ENCODE measurements around the gene SPINDOC.

Gene SPINDOC

DNA sequence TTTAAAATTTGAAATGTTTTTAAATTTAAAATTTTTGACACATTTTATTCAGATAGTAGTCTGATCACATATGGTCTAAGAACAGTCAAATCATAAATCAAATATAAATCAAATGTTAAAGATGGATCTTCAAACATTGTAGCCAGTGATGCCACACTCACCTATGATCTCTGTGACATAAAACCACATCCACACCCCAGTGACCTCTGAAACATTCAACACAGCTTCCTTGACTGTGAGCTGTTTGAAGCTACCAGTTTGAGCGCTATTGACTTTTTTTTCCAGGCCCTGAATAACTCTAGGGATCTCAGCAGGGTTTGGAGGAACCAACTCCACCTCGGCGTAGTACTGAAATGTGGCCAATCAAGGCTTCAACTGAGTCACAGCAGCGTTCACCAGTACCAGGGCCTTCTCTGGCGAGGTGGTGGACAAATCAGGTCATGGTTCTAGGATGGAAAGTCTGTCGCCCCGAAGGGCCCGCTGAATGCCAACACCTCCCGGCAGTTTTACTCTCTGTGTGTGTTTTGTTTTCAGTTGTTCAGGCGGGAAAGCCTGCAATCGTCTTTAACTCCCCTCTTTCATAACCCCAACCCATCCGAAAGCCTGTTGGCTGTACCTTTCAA is 21.4 kb downstream of the SPINDOC start:
- DNase-seq: no peak

GRCh38 chr11:63835158-63835545 is 21.9 kb downstream of the SPINDOC start:
- no peak for DNase-seq

GRCh38 chr11:63837027-63837688 is 23.9 kb downstream of the SPINDOC start:
- DNase-seq: peak; percentile 74

GRCh38 chr11:63837739-63838138 is 24.5 kb downstream of the SPINDOC start:
- DNase-seq: no peak

DNA sequence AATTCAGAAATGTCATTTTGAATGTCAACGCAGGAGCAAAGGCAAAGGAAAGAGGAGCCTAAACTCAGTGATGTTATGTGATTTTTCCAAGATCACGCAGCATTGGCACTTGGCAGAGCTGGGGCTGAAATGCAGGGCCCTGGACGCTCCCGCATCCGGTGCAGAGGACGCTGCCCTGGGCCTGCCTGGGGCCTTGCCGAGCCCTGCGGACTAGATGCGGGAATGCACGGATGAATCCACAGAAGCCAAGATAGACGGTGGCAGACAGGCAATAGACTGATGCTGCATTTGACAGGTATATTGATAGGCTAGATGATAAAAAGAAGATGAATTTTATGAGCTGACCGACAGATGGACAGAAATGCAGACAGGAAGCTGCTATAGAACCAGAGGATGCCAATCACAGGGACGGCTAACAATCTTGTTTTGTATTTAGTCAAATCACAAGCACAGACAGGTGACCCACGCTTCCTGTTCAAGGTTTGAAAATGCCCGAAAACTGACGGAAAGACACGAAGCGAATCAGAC is 25.0 kb downstream of the SPINDOC start:
- DNase-seq: no peak

- peak; percentile 96 for DNase-seq
Measured at GRCh38 chr11:63838678-63839507, 25.6 kb downstream of the SPINDOC start, which contains the start of gene MARK2. MARK2 (plus strand) TSS chr11:63839110; CDS start chr11:63839507, 397 bp downstream.

DNA sequence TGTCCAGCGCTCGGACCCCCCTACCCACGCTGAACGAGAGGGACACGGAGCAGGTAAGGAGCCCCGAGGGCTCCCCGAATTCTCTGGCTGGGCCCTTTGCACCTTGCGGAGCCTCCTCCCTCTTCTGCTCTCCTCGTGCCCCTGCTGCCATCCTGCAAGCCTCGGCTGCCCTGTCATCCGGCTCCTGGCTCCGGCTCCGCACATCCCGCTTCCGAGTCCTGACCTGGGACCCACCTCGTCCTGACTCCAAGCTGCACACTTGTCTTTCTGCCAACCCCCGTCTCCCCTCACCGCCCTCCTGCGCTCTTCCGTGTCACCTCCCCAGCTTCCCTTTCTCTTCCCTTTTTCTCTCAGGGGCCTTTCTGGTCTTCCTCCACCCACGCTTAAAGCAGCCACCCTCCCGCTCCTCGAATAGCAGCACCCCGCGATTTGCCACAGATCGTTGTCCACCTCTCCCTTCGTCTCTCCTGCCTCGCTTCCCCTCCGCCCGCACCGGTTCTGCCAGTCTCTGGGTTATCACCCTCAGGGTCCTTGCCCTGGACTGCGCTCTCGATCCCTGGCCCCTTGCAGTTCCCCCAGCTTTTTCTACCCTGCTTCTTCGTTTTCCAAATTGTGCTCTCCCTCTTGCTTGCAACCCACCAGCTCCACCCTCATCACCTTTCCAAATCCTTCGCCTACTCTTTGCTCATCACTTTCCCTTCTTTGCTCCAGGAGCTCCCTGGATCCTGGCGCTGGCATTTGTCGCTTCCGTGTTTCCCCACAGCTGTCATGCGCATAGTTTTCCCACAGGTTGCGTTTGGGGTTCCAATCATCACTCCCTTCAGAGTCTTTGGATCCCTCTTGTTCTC is 26.5 kb downstream of the SPINDOC start:
- no peak for DNase-seq

GRCh38 chr11:63840356-63841060 is 27.3 kb downstream of the SPINDOC start:
- DNase-seq: no peak

DNA sequence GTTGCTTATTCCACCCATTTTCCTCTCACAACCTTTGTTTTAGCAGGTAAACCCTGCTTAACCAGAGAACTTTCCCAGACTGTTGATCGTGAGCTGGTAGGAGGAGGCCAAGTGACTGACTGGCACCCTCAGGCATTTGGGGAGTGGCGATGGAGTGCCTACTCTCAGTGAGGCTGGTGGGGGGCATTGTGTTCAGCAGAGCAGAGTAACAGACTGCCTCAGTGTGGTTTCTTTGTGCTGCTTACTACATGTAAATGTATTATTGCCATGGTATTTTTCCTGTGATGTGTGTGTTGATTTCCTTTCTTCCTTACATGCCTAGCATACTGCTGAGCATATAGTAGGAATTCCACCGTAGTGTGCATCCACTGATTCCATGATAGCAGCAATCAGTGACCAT is 28.3 kb downstream of the SPINDOC start:
- DNase-seq: peak; percentile 70

- no peak for DNase-seq
Measured at GRCh38 chr11:63843041-63843440, 29.8 kb downstream of the SPINDOC start.

- no peak for DNase-seq
Measured at GRCh38 chr11:63844836-63845235, 31.6 kb downstream of the SPINDOC start.

DNA sequence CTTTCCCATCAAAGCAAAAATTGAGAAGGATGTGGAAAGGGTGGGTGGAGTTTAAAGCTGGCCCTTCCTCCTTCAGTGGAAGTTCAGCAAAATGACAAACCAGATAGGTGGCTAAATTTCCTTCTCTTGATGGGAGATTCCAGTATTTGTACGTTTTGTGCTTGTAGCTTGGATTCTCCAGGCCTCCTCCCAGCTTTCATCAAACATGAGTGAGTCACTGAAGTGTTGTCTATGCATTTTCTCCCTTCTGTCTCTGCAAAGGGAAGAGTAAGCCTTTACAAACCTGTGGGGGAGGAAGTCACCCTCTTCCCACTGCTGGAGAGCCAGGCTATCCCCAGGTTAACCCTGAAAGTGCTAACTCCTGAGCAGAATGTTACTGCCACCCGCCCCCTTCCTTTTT is 32.0 kb downstream of the SPINDOC start:
- peak; percentile 62 for DNase-seq

DNA sequence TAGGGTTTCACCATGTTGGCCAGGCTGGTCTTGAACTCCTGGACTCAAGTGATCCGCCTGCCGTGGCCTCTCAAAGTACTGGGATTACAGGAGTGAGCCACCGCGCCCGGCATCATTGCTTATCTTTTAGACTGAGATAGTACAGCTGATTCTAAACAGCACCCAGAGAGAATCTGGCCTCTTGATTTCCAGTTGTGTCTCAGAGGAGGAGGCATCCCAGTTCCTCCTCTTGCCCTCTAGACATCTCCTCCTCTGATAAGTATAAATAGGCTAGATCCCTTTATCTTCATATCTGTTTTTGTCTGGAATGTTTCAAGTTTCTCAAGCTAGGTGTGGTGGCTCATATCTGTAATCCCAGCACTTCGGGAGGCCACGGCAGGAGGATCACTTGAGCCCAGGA is 32.7 kb downstream of the SPINDOC start:
- DNase-seq: no peak

DNA sequence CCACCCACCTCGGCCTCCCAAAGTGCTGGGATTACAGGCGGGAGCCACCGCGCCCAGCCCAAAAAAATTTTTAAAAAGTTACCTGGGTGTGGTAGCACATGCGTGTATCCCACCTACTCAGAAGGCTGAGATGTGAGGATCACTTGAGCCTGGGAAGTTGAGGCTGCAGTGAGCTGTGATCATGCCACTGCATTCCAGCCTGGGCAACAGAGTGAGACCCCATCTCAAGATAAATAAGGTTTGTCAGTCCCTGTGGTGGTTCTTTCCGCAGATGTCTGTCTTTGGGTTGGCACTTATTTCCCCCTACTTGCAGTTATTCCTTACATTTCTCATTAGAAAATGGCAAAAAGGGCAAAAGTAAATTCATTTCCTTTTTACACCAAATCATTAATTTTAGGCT is 33.6 kb downstream of the SPINDOC start:
- no peak for DNase-seq

DNA sequence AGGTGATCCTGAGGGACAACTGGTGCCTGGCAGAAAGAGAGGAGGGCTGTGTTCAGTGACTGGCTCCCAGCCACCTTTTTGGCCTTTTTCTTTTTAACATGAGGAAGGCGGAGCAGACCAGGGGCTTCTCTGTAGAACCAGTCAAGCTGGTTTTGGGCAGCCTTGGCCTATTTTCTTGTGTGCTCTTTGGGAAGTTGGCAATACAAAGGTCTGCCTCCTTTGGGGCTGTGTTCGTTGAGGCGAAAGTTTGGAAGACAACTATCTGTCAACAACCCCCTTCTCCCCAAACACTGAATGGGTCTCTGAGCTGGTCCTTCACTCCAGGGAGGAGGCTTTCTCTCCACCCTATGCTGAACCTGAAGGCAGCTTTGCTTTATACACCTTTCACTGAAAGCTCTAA is 34.1 kb downstream of the SPINDOC start:
- DNase-seq: no peak

DNA sequence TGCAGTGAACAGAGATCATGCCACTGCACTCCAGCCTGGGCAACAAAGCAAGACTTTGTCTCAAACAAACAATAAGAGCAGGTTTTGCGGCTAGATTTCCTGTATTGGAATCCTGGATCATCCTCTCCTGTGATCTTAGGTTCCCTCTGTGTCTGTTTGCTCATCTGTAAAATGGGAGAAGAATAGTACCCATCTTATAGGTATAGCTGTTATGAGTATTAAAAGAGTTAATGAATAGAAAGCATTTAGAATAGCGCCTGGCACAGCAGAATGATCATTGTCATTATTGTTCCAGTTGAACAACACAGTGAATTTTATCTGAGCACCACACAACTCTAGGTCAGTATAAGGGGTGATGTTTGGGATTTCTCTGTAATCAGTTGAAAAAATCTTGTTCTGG is 36.4 kb downstream of the SPINDOC start:
- no peak for DNase-seq

- no peak for DNase-seq
Measured at GRCh38 chr11:63850920-63851319, 37.7 kb downstream of the SPINDOC start.

- DNase-seq: no peak
Measured at GRCh38 chr11:63851364-63851763, 38.1 kb downstream of the SPINDOC start.

DNA sequence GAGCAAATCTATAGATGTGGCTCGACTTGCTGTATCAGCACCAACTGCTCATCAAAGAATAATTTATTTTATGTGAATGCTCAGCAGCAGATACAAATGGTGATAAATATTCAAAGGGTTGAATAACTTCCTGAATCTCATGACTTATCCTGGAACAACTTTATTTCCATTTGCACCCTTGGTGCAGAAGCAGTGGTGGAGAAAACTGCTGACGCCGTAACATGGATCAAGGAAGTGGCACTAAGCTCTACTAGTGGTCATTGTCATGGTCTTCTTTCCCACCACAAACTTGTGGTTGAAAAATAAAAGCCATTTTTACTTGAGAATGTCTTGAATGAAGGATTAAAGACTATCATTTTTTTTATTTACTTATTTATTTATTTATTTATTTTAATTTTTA is 40.2 kb downstream of the SPINDOC start:
- DNase-seq: no peak

DNA sequence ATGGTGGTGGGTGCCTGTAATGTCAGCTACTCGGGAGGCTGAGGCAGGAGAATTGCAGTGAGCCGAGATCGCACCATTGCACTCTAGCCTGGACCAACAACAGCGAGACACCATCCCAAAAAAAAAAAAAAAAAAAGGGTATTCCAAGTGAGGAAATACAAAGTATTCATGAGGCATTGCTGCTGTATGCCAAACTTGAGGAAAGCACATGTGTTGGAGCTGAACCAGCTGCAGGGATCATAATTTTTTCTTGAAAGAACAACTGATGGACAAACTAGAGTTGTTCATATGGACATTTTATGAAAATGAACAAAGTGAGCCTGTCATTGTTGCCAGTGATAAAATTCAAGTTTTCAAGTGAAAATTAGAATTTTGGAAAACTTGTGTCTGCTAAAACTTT is 41.4 kb downstream of the SPINDOC start:
- no peak for DNase-seq

DNA sequence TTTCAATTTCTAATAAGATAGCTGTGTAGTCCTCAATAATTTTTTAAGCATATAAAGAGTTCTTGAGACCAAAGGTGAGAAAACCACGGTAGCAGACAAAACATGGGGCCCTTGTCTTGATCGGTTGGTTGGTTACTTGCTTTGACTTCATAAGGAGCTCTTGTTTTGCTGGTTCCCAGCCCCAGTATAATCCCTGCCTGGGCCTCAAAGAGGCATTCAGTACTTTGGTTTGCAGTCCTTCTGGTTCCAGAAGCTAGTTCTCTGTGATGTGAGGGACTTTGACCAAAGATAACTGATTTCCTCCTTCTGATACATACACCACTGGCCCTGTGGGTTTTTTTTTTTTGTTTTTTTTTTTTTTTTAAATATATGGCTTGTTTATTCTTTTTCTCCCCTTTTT is 42.7 kb downstream of the SPINDOC start:
- DNase-seq: no peak
